Vagina (tissue), 2 donors: ENCODE data around the gene KRT81.

Source experiments
- CTCF ChIP-seq, 3 experiments: fragments of 450-650 bp in 2 of 3; fragments of 200-600 bp in 1 of 3; sonication (generic) in 1 of 3; IDR thresholded peaks; one replicate each; pipeline ENCODE4 v1.5.1; 2017 to 2019; ENCODE audit warnings: antibody characterized with exemption in 3 of 3, mild to moderate bottlenecking in 2 of 3, moderate library complexity in 2 of 3
- POLR2A ChIP-seq, 2 donors: fragments of 450-650 bp; IDR thresholded peaks; one replicate each; pipeline ENCODE4 v1.6.1; 2017; ENCODE audit warnings: antibody characterized with exemption in 2 of 2, mild to moderate bottlenecking in 2 of 2, moderate library complexity in 2 of 2
- POLR2AphosphoS5 ChIP-seq, 2 donors: sonication (generic); formaldehyde crosslinking; IDR thresholded peaks; one replicate each; pipeline ENCODE4 v1.9.0; 2017; ENCODE audit warnings: antibody characterized with exemption in 2 of 2, mild to moderate bottlenecking in 2 of 2, low read depth in 1 of 2; ENCODE audit not compliant: insufficient read depth in 1 of 2

GRCh38 chr12:52335598-52336262, 44.4 kb upstream of the KRT81 start:
- TF ChIP-seq CTCF (IDR thresholded peaks at IDR 0.05) (no peak), POLR2A (IDR thresholded peaks at IDR 0.05) (no peak), POLR2AphosphoS5 (IDR thresholded peaks at IDR 0.05; ENCODE audit: insufficient read depth in 1 of 2, low read depth in 1 of 2) (no peak)
